HepG2 (cell line): ENCODE results near the gene AP1M1. TPM values are rescaled to one million over a fixed set of nuclear protein-coding genes. Genes with fewer than 3 reads are reported as not detected.

ENCODE experiments used
- ATAC-seq: fragments of 200-7000 bp; cut with Tn5 transposase; 3 replicates; pipeline ENCODE4 v1.9.1; 2020; ENCODE audit warnings: mild to moderate bottlenecking, moderate library complexity
- BruUV-seq: library from RNA; stranded (reverse); fragments of 400-500 nt; replicated peaks from 2 replicates; lab custom pipeline; 2021; lab: Mats Ljungman, UMichigan
- CTCF ChIA-PET: fragments of 300-600 bp; formaldehyde crosslinking; extraction: SDS; loops from one replicate; lab custom pipeline; 2021; ENCODE audit warnings: low total read pairs, inconsistent platforms, low intra/inter-chr PET ratio; lab: Yijun Ruan, JAX
- POLR2A ChIA-PET: fragments of 350-600 bp; sonication (Branson Sonifier 250); formaldehyde crosslinking; loops from one replicate; lab custom pipeline; 2020; ENCODE audit warnings: antibody characterized with exemption, inconsistent platforms; lab: Yijun Ruan, JAX
- DNase-seq: peaks from one replicate; pipeline ENCODE4 v3.0.0-alpha.2; 2015; ENCODE audit warnings: low spot score
- FAIRE-seq: peaks from 3 replicates; lab custom pipeline; 2011; peaks lifted over from hg19 to GRCh38; lab: Jason Lieb, UNC
- H2AFZ ChIP-seq: one replicate; pipeline ENCODE4 v1.6.1; 2011; ENCODE audit warnings: low read length, inconsistent platforms
- H3K27ac ChIP-seq: fragments of 300-600 bp; 3 replicates; pipeline ENCODE4 v1.8.0; 2011; ENCODE audit warnings: mixed run types, mild to moderate bottlenecking, mixed read lengths, low read length, inconsistent platforms; ENCODE audit not compliant: insufficient read depth; ENCODE audit errors: extremely low read length
- H3K27me3 ChIP-seq, 2 experiments: fragments of 200-600 bp in 1 of 2; 2 replicates in 1 of 2; 3 replicates in 1 of 2; pipeline versions ENCODE4 v1.6.0 to v1.8.0; 2011; ENCODE audit warnings: low read length in 2 of 2, mild to moderate bottlenecking in 2 of 2, moderate library complexity in 2 of 2, inconsistent platforms in 1 of 2; ENCODE audit not compliant: insufficient read depth in 2 of 2, control insufficient read depth in 1 of 2
- H3K36me3 ChIP-seq, 2 experiments: fragments of 200-600 bp in 1 of 2; replicated peaks in 1 of 2; 2 replicates in 1 of 2; 3 replicates in 1 of 2; pipeline versions ENCODE4 v1.5.1 to v1.8.0; 2011; ENCODE audit warnings: low read length in 2 of 2, inconsistent platforms in 1 of 2; ENCODE audit not compliant: insufficient read depth in 2 of 2, control insufficient read depth in 1 of 2
- H3K4me1 ChIP-seq: 2 replicates; pipeline ENCODE4 v1.5.1; 2012; ENCODE audit warnings: low read length, inconsistent platforms; ENCODE audit not compliant: insufficient read depth
- H3K4me2 ChIP-seq: 2 replicates; pipeline ENCODE4 v1.6.0; 2011; ENCODE audit warnings: low read depth, low read length, inconsistent platforms
- H3K4me3 ChIP-seq, 3 experiments: fragments of 200-600 bp in 1 of 3; sonication (generic), shearing (Covaris generic) in 1 of 3; replicated peaks in 1 of 3; 2 replicates each; pipeline ENCODE4 v1.5.1; 2011 to 2016; ENCODE audit warnings: low read length in 3 of 3, inconsistent platforms in 2 of 3, low read depth in 2 of 3, mild to moderate bottlenecking in 2 of 3, control low read depth in 1 of 3, mixed read lengths in 1 of 3; ENCODE audit not compliant: insufficient read depth in 1 of 3
- H3K79me2 ChIP-seq: one replicate; pipeline ENCODE4 v1.6.1; 2011; ENCODE audit warnings: low read length, inconsistent platforms; ENCODE audit not compliant: insufficient read depth
- H3K9ac ChIP-seq: 2 replicates; pipeline ENCODE4 v1.6.0; 2011; ENCODE audit warnings: mild to moderate bottlenecking, low read depth, low read length, inconsistent platforms; ENCODE audit not compliant: insufficient read depth
- H3K9me3 ChIP-seq: 2 replicates; pipeline ENCODE4 v1.5.1; 2012; ENCODE audit warnings: mild to moderate bottlenecking, low read length
- H4K20me1 ChIP-seq: 2 replicates; pipeline ENCODE4 v1.6.0; 2011; ENCODE audit warnings: inconsistent platforms, mild to moderate bottlenecking, low read length, moderate library complexity; ENCODE audit not compliant: insufficient read depth
- EHMT2 ChIP-seq: fragments of 200-600 bp; sonication (generic); IDR thresholded peaks from 2 replicates; pipeline ENCODE4 v1.7.0; 2017; ENCODE audit warnings: antibody characterized with exemption, low read depth, low read length, borderline replicate concordance
- FOXC1 ChIP-seq: sonication (generic); formaldehyde crosslinking; IDR thresholded peaks from 2 replicates; pipeline ENCODE4 v1.8.0; 2022; ENCODE audit warnings: mild to moderate bottlenecking, missing genetic modification reagents, borderline replicate concordance
- KDM5A ChIP-seq: fragments of 200-600 bp; sonication (generic); IDR thresholded peaks from 2 replicates; pipeline ENCODE4 v1.7.0; 2018; ENCODE audit warnings: antibody characterized with exemption, mild to moderate bottlenecking, low read length, borderline replicate concordance
- MEF2D ChIP-seq: sonication (generic); formaldehyde crosslinking; IDR thresholded peaks from 2 replicates; pipeline ENCODE4 v1.5.1; 2020; ENCODE audit warnings: mild to moderate bottlenecking, missing genetic modification reagents
- MEIS2 ChIP-seq: sonication (generic); formaldehyde crosslinking; IDR thresholded peaks from 2 replicates; pipeline ENCODE4 v1.9.0; 2021; ENCODE audit warnings: mild to moderate bottlenecking, missing genetic modification reagents
- PHB2 ChIP-seq: fragments of 450-650 bp; IDR thresholded peaks from 2 replicates; pipeline ENCODE4 v1.6.1; 2018; ENCODE audit not compliant: partially characterized antibody
- RXRB ChIP-seq: IDR thresholded peaks from 2 replicates; pipeline ENCODE4 v1.6.1; 2016; ENCODE audit warnings: borderline replicate concordance, missing genetic modification reagents, missing compliant biosample characterization
- TFDP2 ChIP-seq: sonication (generic); formaldehyde crosslinking; IDR thresholded peaks from 2 replicates; pipeline ENCODE4 v1.4.0; 2020; ENCODE audit warnings: missing genetic modification reagents
- USF2 ChIP-seq, 2 experiments: sonication (generic) in 1 of 2; formaldehyde crosslinking in 1 of 2; IDR thresholded peaks; 2 replicates each; pipeline versions ENCODE4 v1.5.1 to v1.6.1; 2011 to 2020; ENCODE audit warnings: borderline replicate concordance in 1 of 2, low read depth in 1 of 2, low read length in 1 of 2, mild to moderate bottlenecking in 1 of 2, missing genetic modification reagents in 1 of 2, moderate library complexity in 1 of 2
- ZBTB46 ChIP-seq: sonication (generic); formaldehyde crosslinking; IDR thresholded peaks from 2 replicates; pipeline ENCODE4 v1.4.0; 2020; ENCODE audit warnings: mild to moderate bottlenecking, missing genetic modification reagents, borderline replicate concordance
- ZNF354B ChIP-seq: sonication (generic); formaldehyde crosslinking; IDR thresholded peaks from 2 replicates; pipeline ENCODE4 v1.8.0; 2022; ENCODE audit warnings: mild to moderate bottlenecking, missing genetic modification reagents
- ZNF44 ChIP-seq: sonication (generic); formaldehyde crosslinking; IDR thresholded peaks from 2 replicates; pipeline ENCODE4 v1.5.1; 2020; ENCODE audit warnings: mild to moderate bottlenecking, missing genetic modification reagents
- WGBS: methylation state at CpG from one replicate; pipeline ENCODE4 v1.1.6; 2017; ENCODE audit warnings: low lambda C conversion rate; 5-methylcytosine and 5-hydroxymethylcytosine counted together
- in situ Hi-C: cut with HindIII; loops from 2 replicates; pipeline ENCODE4 v1.10.0; 2017; ENCODE audit warnings: low pct_unique_long_range_greater_than_20kb; ENCODE audit not compliant: extremely low pct_ligation_motif_present
- intact Hi-C: fragments of 100-400 bp; cut with micrococcal nuclease; formaldehyde crosslinking; loops from one replicate; pipeline ENCODE4 v1.10.0; 2022; ENCODE audit not compliant: unreplicated experiment
- polyA plus RNA-seq, 8 experiments: library from polyadenylated mRNA; depleted of rRNA in 3 of 8; stranded (reverse) in 7 of 8; unstranded in 1 of 8; fragments of >200 nt; fragmentation: Illumina TruSeq in 4 of 8; extraction: Trizol in 4 of 8; gene quantifications; 2 replicates each; pipeline versions ENCODE4 v1.2.1 to v1.2.3, GENCODE V29; 2011 to 2016; ENCODE audit warnings: low read depth in 4 of 8, missing spikeins in 1 of 8, mixed read lengths in 1 of 8; ENCODE audit not compliant: insufficient read depth in 1 of 8
- total RNA-seq, 5 experiments: library from RNA; depleted of rRNA; stranded (reverse); fragments of >200 nt; fragmentation: Illumina TruSeq; extraction: Trizol; gene quantifications; 2 replicates each; pipeline ENCODE4 v1.2.3, GENCODE V29; 2016; ENCODE audit warnings: low read depth in 1 of 5

The AP1M1 gene
- total and polyA plus RNA-seq, 2 of the 13 experiments (the other 11 are each of a cell fraction or from before 2014, with no cell fraction given), result 34.4 to 46.1 TPM

- TF ChIP-seq USF2 (IDR thresholded peaks at IDR 0.05; ENCODE audit: low read depth, low read length) (no peak), USF2 (CRISPR knock-in tag; IDR thresholded peaks at IDR 0.05; ENCODE audit: borderline replicate concordance) (no peak; the same call in 1 of the 2 replicates), ZNF354B (CRISPR knock-in tag) (0 out of 2 replicates have a peak, but pooled peaks have one; percentile 48), MEF2D (CRISPR knock-in tag) (0 out of 2 replicates have a peak, but pooled peaks have one; percentile 25), ZNF44 (CRISPR knock-in tag) (0 out of 2 replicates have a peak, but pooled peaks have one; percentile 64), EHMT2 (no peak), PHB2 (no peak), ZBTB46 (no peak)
These were observed 506 bp upstream of the AP1M1 start (continued) for GRCh38 chr19:16197188-16197621.

- WGBS, result 0% methylated on average over 7 of the region's 18 CpGs
- intact Hi-C loops, result no loop called here
- H3K9ac ChIP-seq, result peak overlapping the region; percentile 83
- H4K20me1 ChIP-seq, result no peaks in the 10 kb centered on the region
- TF ChIP-seq MEIS2 (CRISPR knock-in tag) (0 out of 2 replicates have a peak, but pooled peaks have one; percentile 0), FOXC1 (CRISPR knock-in tag) (no peak), TFDP2 (CRISPR knock-in tag) (no peak), RXRB (CRISPR knock-in tag) (no peak), KDM5A (peak; percentile 23; the same call in 1 of the 2 replicates)
- TF ChIP-seq, all 625 proteins: peak for 2
- FAIRE-seq (no peak), ATAC-seq (0 out of 3 replicates have a peak, but pooled peaks have one; percentile 1), DNase-seq (no peak)
- Histone ChIP-seq H3K9me3 (no peaks in the 10 kb centered on the region), H3K79me2 (peaks cover 23% of the 10 kb centered on the region), H3K27ac (peak overlapping the region; percentile 82), H3K36me3 (peaks cover 3 to 15% of the 10 kb centered on the region in 2 experiments; a peak in 3 of 5 replicates), H3K27me3 (no peaks in the 10 kb centered on the region; a peak in 1 of 5 replicates), H3K4me2 (peak overlapping the region; percentile 98), H3K4me3 (peak overlapping the region; percentile 62 to 87 (median 80)), H2AFZ (no peak overlapping the region), H3K4me1 (peaks cover 55% of the 10 kb centered on the region)
- no TSS peak for BruUV-seq
- POLR2A ChIA-PET, result interaction anchor here (0.8 to 4.5 kb wide), 5 partner anchors 13 to 430 kb away, joined by 3 to 44 read pairs (median 3); partner anchors contain the start of genes FAM32A and MED26
- CTCF ChIA-PET, result no interaction called here
- in situ Hi-C loops, result no loop called here
These were observed 600 bp downstream of the AP1M1 start for GRCh38 chr19:16198370-16198651.
